ENCODE results near the gene KRT79.

The KRT79 gene

GRCh38 chr12:52799505-52800211, 34.5 kb downstream of the KRT79 start:
- no peak for DNase-seq (ENCODE audit: low read depth)
- no peak overlapping the region for H3K4me3 ChIP-seq (ENCODE audit: control insufficient read depth, low read depth, low read length)
- TF ChIP-seq, protein P1, sequence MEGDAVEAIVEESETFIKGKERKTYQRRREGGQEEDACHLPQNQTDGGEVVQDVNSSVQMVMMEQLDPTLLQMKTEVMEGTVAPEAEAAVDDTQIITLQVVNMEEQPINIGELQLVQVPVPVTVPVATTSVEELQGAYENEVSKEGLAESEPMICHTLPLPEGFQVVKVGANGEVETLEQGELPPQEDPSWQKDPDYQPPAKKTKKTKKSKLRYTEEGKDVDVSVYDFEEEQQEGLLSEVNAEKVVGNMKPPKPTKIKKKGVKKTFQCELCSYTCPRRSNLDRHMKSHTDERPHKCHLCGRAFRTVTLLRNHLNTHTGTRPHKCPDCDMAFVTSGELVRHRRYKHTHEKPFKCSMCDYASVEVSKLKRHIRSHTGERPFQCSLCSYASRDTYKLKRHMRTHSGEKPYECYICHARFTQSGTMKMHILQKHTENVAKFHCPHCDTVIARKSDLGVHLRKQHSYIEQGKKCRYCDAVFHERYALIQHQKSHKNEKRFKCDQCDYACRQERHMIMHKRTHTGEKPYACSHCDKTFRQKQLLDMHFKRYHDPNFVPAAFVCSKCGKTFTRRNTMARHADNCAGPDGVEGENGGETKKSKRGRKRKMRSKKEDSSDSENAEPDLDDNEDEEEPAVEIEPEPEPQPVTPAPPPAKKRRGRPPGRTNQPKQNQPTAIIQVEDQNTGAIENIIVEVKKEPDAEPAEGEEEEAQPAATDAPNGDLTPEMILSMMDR (conservative IDR thresholded peaks at IDR 0.05; ENCODE audit: control insufficient read depth, insufficient read depth, low read depth, low read length) = no peak

DNA sequence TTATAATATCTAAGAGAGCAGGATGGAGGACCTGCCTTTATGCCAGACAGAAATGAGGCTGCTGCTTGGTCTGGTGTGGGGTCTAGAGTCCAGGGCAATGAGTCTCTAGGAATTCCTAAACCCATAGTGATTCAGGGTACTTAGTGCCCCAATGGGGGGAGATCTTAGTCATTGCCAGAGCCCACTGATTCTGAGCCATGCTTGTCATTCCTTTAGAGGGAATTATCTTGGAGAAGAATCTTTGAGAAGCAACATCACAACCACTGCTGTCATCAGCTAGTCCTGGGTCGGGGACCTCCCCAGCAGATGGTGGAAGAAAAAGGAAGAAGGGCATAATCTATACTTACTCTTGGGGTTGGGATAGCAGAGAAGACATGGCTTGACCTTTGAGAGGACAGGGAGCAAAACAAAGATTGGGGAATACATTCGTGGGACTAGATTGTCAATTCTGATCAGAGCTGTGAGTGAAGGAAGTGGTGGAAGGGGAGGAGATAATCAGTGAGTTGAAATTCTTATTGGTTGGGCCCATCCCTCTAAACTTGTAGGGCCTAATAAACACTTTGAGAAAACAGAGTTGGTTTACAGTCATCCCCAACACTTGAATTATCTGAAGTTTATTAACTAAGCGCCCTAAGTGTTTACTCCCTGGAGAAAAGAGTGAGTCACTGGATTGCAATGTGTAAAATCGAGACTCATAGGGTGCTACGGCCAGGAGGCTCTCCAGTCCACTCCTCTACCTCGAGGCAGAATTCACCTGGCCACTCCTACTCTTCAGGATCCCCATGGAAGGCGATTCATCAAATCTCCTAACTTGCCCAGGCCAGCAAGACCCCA, 35.2 kb downstream of the KRT79 start:
- peak; percentile 15 for DNase-seq (ENCODE audit: low read depth)
- TF ChIP-seq, protein P1 (conservative IDR thresholded peaks at IDR 0.05; ENCODE audit: control insufficient read depth, insufficient read depth, low read depth, low read length) = no peak
- no peak overlapping the region for H3K4me3 ChIP-seq (ENCODE audit: control insufficient read depth, low read depth, low read length)

GRCh38 chr12:52798003-52798670, 36.0 kb downstream of the KRT79 start:
- DNase-seq (ENCODE audit: low read depth) = peak; percentile 70
- H3K4me3 ChIP-seq (ENCODE audit: control insufficient read depth, low read depth, low read length) = no peak overlapping the region
- TF ChIP-seq, protein P1 (conservative IDR thresholded peaks at IDR 0.05; ENCODE audit: control insufficient read depth, insufficient read depth, low read depth, low read length) = no peak

DNA sequence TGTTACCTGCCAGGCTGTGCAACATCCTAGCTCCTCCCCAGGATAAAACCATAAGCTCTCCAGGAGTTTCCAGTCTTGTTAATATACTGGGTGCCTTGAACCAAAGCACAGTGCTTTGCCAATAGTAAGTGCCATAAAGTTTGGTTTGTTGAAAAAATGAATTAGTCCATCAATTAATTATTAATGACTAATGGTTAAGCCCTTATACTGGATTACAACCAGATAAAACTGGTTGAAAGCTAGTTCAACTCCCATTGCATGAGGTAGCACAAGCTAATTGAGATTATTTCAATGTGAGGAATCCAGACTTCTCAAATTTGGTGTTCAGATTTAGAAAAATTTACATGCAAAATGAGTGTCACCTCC, 36.6 kb downstream of the KRT79 start:
- no peak for DNase-seq (ENCODE audit: low read depth)
- H3K4me3 ChIP-seq (ENCODE audit: control insufficient read depth, low read depth, low read length) = no peak overlapping the region
- TF ChIP-seq, protein P1 (conservative IDR thresholded peaks at IDR 0.05; ENCODE audit: control insufficient read depth, insufficient read depth, low read depth, low read length) = no peak

DNA sequence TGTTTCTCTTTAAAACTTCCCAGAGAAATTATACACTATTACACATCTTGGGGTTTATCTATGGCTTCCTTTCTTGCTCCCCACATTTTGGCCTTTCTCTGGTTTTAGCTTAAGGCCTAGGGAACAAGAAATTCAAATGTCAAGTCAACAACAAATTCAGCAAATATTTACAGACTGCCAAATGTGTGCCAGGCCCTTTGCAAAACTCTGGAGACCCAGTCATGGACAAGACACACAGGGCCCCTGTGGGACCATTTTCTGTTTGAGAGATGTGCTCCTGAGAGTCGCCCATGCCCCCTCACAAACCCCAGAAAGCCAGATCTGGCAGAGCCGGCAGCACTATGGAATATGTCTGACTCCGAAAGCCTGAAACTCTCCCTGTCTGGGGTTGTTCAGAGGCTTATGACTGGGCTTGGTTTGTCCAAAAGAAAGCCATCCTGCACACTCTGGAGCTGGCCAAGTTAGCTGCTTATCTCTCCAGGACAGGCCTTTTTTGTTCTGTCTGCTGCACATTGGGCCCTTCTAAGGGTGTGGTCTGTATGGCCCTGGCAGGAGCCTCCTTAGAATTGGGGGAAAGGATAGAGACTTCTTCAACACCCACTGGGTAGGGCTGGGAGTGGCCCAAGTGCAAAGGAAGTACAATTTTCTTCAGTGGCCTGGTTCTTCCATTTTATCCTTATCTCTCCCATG, 37.1 kb downstream of the KRT79 start:
- TF ChIP-seq, protein P1 (conservative IDR thresholded peaks at IDR 0.05; ENCODE audit: control insufficient read depth, insufficient read depth, low read depth, low read length) = no peak

DNA sequence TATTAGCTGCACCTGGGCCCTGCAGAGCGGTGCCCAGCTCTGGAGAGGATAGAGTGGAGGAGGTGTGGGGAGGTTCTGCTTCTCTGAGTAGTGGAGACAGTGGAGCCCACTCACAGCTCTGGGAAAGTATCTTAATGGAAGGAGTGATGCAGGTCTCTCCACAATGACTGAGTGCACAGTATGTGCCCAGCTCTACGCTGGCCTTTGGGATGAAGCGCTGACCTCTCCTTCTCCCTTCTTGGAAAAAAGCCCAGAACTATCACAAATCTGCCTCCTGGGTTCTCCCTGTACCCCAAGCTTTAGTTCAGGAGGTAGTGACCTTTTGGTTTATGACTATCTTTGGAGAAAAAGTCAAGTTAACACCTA, 37.7 kb downstream of the KRT79 start:
- no peak for DNase-seq (ENCODE audit: low read depth)
- TF ChIP-seq, protein P1 (conservative IDR thresholded peaks at IDR 0.05; ENCODE audit: control insufficient read depth, insufficient read depth, low read depth, low read length) = no peak
- no peak overlapping the region for H3K4me3 ChIP-seq (ENCODE audit: control insufficient read depth, low read depth, low read length)

More for the DNA sequence above, 37.1 kb downstream of the KRT79 start:
- H3K4me3 ChIP-seq (ENCODE audit: control insufficient read depth, low read depth, low read length) = no peak overlapping the region
- no peak for DNase-seq (ENCODE audit: low read depth)
